ENCODE data around the gene DMTF1. TPM values are rescaled to one million over a fixed set of nuclear protein-coding genes. Genes with fewer than 3 reads are reported as not detected.

DMTF1 gene
- total and polyA plus RNA-seq, 2 experiments from 2014 or later: 44.6 to 68.7 TPM

DNA sequence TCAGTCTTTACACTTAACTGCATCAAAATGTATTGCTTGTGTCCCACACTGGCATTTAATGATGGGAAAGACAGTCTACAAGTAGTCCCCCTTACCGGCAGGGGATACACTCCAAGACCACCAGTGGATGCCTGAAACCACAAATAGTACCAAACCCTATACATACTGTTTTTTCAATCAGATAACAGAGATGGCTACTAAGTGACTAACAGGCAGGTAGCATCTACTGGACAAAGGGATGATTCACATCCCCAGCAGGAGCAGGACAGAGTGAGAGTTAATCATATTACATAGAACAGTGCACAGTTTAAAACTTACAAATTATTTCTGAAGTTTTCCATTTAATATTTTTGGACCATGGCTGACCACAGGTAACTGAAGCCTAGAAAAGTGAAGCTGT lies 54.1 kb downstream of the DMTF1 start:
- no peak for TF ChIP-seq CTCF (IDR thresholded peaks at IDR 0.05; ENCODE audit: low read depth, low read length)
- DNase-seq (ENCODE audit: low read depth in 1 of 2, low spot score in 1 of 2): no peak
- no peaks in the 10 kb centered on the region for H3K9me3 ChIP-seq (ENCODE audit: low read depth)

GRCh38 chr7:87209295-87209924 lies 57.2 kb downstream of the DMTF1 start:
- DNase-seq (ENCODE audit: low read depth in 1 of 2, low spot score in 1 of 2): no peak
- Histone ChIP-seq H3K9me3 (ENCODE audit: low read depth) (no peaks in the 10 kb centered on the region), H3K4me1 (ENCODE audit: low read depth) (no peaks in the 10 kb centered on the region), H3K27ac (no peak overlapping the region), H3K27me3 (no peaks in the 10 kb centered on the region), H3K4me3 (no peak overlapping the region), H3K36me3 (no peaks in the 10 kb centered on the region)
- TF ChIP-seq CTCF (IDR thresholded peaks at IDR 0.05; ENCODE audit: low read depth, low read length): no peak

More for the DNA sequence above, 54.1 kb downstream of the DMTF1 start:
- no peaks in the 10 kb centered on the region for H3K4me1 ChIP-seq (ENCODE audit: low read depth)
- H3K27me3 ChIP-seq: no peaks in the 10 kb centered on the region
- H3K36me3 ChIP-seq: no peaks in the 10 kb centered on the region
- no peak overlapping the region for H3K4me3 ChIP-seq
- H3K27ac ChIP-seq: no peak overlapping the region

GRCh38 chr7:87210506-87210905 lies 58.3 kb downstream of the DMTF1 start:
- Histone ChIP-seq H3K4me1 (ENCODE audit: low read depth) (no peaks in the 10 kb centered on the region), H3K4me3 (no peak overlapping the region), H3K36me3 (no peaks in the 10 kb centered on the region), H3K27ac (no peak overlapping the region), H3K9me3 (ENCODE audit: low read depth) (no peaks in the 10 kb centered on the region), H3K27me3 (no peaks in the 10 kb centered on the region)
- DNase-seq (ENCODE audit: low read depth in 1 of 2, low spot score in 1 of 2): peak in 1 of 2 donors; percentile 38
- no peak for TF ChIP-seq CTCF (IDR thresholded peaks at IDR 0.05; ENCODE audit: low read depth, low read length)

DNA sequence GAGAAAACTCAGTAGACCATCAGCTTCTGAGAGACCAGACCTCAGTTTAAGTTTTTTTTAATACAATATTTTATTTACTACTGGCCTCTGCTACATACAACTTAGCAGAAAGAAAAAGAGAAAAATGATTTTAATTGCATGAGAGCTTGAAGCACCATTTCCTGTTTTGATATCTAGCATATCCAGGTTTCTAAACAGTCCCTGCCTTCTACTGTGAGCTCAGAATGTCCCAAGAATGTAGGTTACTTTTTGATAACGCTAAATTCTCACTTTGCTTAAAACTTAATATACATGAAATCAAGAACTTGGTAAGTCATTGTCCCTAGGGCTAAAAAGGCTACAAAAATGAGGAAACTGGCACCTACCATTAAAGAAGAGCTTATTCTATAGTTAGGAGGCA lies 60.2 kb downstream of the DMTF1 start:
- Histone ChIP-seq H3K27me3 (no peaks in the 10 kb centered on the region), H3K36me3 (no peaks in the 10 kb centered on the region), H3K27ac (no peak overlapping the region), H3K4me3 (no peak overlapping the region), H3K9me3 (ENCODE audit: low read depth) (no peaks in the 10 kb centered on the region), H3K4me1 (ENCODE audit: low read depth) (no peaks in the 10 kb centered on the region)
- TF ChIP-seq CTCF (IDR thresholded peaks at IDR 0.05; ENCODE audit: low read depth, low read length): no peak
- no peak for DNase-seq (ENCODE audit: low read depth in 1 of 2, low spot score in 1 of 2)

- H3K9me3 ChIP-seq (ENCODE audit: low read depth): no peaks in the 10 kb centered on the region
- no peak overlapping the region for H3K4me3 ChIP-seq
- H3K36me3 ChIP-seq: no peaks in the 10 kb centered on the region
- no peaks in the 10 kb centered on the region for H3K27me3 ChIP-seq
- no peaks in the 10 kb centered on the region for H3K4me1 ChIP-seq (ENCODE audit: low read depth)
- TF ChIP-seq CTCF (IDR thresholded peaks at IDR 0.05; ENCODE audit: low read depth, low read length): no peak
- no peak for DNase-seq (ENCODE audit: low read depth in 1 of 2, low spot score in 1 of 2)
- no peak overlapping the region for H3K27ac ChIP-seq
These were observed 61.0 kb downstream of the DMTF1 start for GRCh38 chr7:87213252-87213651.

Data from cardiac muscle cell (in vitro differentiated cells and primary cell).